IMR-90 (cell line): Measurements from ENCODE around the gene SLC35D1. TPM values are rescaled to one million over a fixed set of nuclear protein-coding genes. Genes with fewer than 3 reads are reported as not detected.
A peak's percentile ranks its signal among the peaks of the same experiment; 100 is the strongest.

Experiments
- ATAC-seq: fragments of 200-7000 bp; cut with Tn5 transposase; 2 replicates; pipeline ENCODE4 v1.9.1; 2020; ENCODE audit warnings: low read depth, mild to moderate bottlenecking, moderate library complexity
- BruUV-seq: library from RNA; stranded (reverse); fragments of 400-500 nt; replicated peaks from 2 replicates; lab custom pipeline; 2021; lab: Mats Ljungman, UMichigan
- CTCF ChIA-PET: fragments of 300-600 bp; formaldehyde crosslinking; extraction: SDS; loops from one replicate; lab custom pipeline; 2021; ENCODE audit warnings: antibody characterized with exemption; lab: Yijun Ruan, JAX
- POLR2A ChIA-PET: fragments of 300-600 bp; sonication (Branson Sonifier 250); formaldehyde crosslinking; loops from one replicate; lab custom pipeline; 2022; ENCODE audit warnings: antibody characterized with exemption; ENCODE audit not compliant: unreplicated experiment; lab: Charles Lee
- DNase-seq: peaks from one replicate; pipeline ENCODE4 v3.0.0; 2013
- H2AFZ ChIP-seq: replicated peaks from 2 replicates; pipeline ENCODE3; 2013; ENCODE audit warnings: low read length, mild to moderate bottlenecking; ENCODE audit not compliant: poor library complexity
- H2AK5ac ChIP-seq: 2 replicates; pipeline ENCODE4 v1.6.1; 2013; ENCODE audit warnings: low read depth, low read length, inconsistent platforms
- H2AK9ac ChIP-seq: replicated peaks from 2 replicates; pipeline ENCODE3; 2013; ENCODE audit warnings: mild to moderate bottlenecking, low read depth, low read length, moderate library complexity; ENCODE audit not compliant: poor library complexity
- H2BK120ac ChIP-seq: 2 replicates; pipeline ENCODE4 v1.6.1; 2013; ENCODE audit warnings: low read depth, low read length, inconsistent platforms
- H2BK15ac ChIP-seq: 3 replicates; pipeline ENCODE4 v1.6.1; 2013; ENCODE audit warnings: low read depth, low read length, inconsistent platforms
- H2BK20ac ChIP-seq: 2 replicates; pipeline ENCODE4 v1.6.1; 2013; ENCODE audit warnings: low read depth, mild to moderate bottlenecking, inconsistent platforms, low read length, moderate library complexity
- H2BK5ac ChIP-seq: 2 replicates; pipeline ENCODE4 v1.6.1; 2013; ENCODE audit warnings: mild to moderate bottlenecking, low read depth, low read length, inconsistent platforms; ENCODE audit not compliant: poor library complexity, severe bottlenecking
- H3K14ac ChIP-seq: replicated peaks from 2 replicates; pipeline ENCODE4 v1.6.1; 2013; ENCODE audit warnings: low read depth, low read length, inconsistent platforms
- H3K18ac ChIP-seq: 2 replicates; pipeline ENCODE4 v1.6.1; 2013; ENCODE audit warnings: low read depth, low read length, control low read depth
- H3K23ac ChIP-seq: 2 replicates; pipeline ENCODE4 v1.6.1; 2013; ENCODE audit warnings: low read depth, low read length, inconsistent platforms
- H3K27ac ChIP-seq: 2 replicates; pipeline ENCODE4 v1.5.1; 2013; ENCODE audit warnings: mild to moderate bottlenecking, control low read depth, low read length; ENCODE audit not compliant: insufficient read depth
- H3K27me3 ChIP-seq: 2 replicates; pipeline ENCODE4 v1.6.1; 2013; ENCODE audit warnings: low read length; ENCODE audit not compliant: control insufficient read depth, insufficient read depth
- H3K36me3 ChIP-seq: 2 replicates; pipeline ENCODE4 v1.6.1; 2013; ENCODE audit warnings: low read length, mixed read lengths; ENCODE audit not compliant: control insufficient read depth, insufficient read depth
- H3K4ac ChIP-seq: 2 replicates; pipeline ENCODE4 v1.6.1; 2013; ENCODE audit warnings: low read depth, low read length, inconsistent platforms
- H3K4me1 ChIP-seq: 2 replicates; pipeline ENCODE4 v1.6.1; 2013; ENCODE audit warnings: low read length, mixed read lengths; ENCODE audit not compliant: control insufficient read depth, insufficient read depth
- H3K4me2 ChIP-seq: 2 replicates; pipeline ENCODE4 v1.6.1; 2013; ENCODE audit warnings: low read depth, mild to moderate bottlenecking, control low read depth, low read length, moderate library complexity
- H3K4me3 ChIP-seq: 2 replicates; pipeline ENCODE4 v1.5.1; 2013; ENCODE audit warnings: low read depth, mild to moderate bottlenecking, control low read depth, low read length, moderate library complexity; ENCODE audit not compliant: insufficient read depth
- H3K56ac ChIP-seq: 2 replicates; pipeline ENCODE4 v1.6.1; 2013; ENCODE audit warnings: low read length, inconsistent platforms; ENCODE audit not compliant: insufficient read depth; ENCODE audit errors: extremely low read depth
- H3K79me1 ChIP-seq, 2 experiments: 2 replicates each; pipeline ENCODE4 v1.6.1; 2013; ENCODE audit warnings: low read length in 2 of 2, inconsistent platforms in 1 of 2, low read depth in 1 of 2
- H3K9ac ChIP-seq: 2 replicates; pipeline ENCODE4 v1.6.1; 2013; ENCODE audit warnings: low read depth, low read length, control low read depth
- H3K9me1 ChIP-seq: 2 replicates; pipeline ENCODE4 v1.6.1; 2013; ENCODE audit warnings: low read length, inconsistent platforms; ENCODE audit not compliant: insufficient read depth
- H3K9me3 ChIP-seq: 2 replicates; pipeline ENCODE4 v1.6.1; 2013; ENCODE audit warnings: low read length; ENCODE audit not compliant: control insufficient read depth, insufficient read depth
- H4K20me1 ChIP-seq: 2 replicates; pipeline ENCODE4 v1.6.1; 2013; ENCODE audit warnings: low read length, inconsistent platforms; ENCODE audit not compliant: insufficient read depth
- H4K5ac ChIP-seq: 2 replicates; pipeline ENCODE4 v1.6.1; 2013; ENCODE audit warnings: mild to moderate bottlenecking, low read depth, low read length, control low read depth
- H4K8ac ChIP-seq, 2 experiments: 2 replicates each; pipeline ENCODE4 v1.6.1; 2013; ENCODE audit warnings: low read depth in 2 of 2, low read length in 2 of 2, control low read depth in 1 of 2, inconsistent platforms in 1 of 2
- H4K91ac ChIP-seq: 2 replicates; pipeline ENCODE4 v1.6.1; 2013; ENCODE audit warnings: low read depth, low read length, inconsistent platforms; ENCODE audit not compliant: insufficient read depth
- BHLHE40 ChIP-seq: fragments of 150-350 bp; IDR thresholded peaks from 2 replicates; pipeline ENCODE4 v1.6.1; 2016; ENCODE audit warnings: mild to moderate bottlenecking, low read depth, low read length
- CEBPB ChIP-seq: IDR thresholded peaks from 2 replicates; pipeline ENCODE4 v1.6.1; 2012; ENCODE audit warnings: low read depth, low read length, improper control_type of control experiment
- CHD1 ChIP-seq: IDR thresholded peaks from 2 replicates; pipeline ENCODE4 v1.6.1; 2012; ENCODE audit warnings: low read depth, low read length, improper control_type of control experiment
- CTCF ChIP-seq: conservative IDR thresholded peaks from 2 replicates; pipeline ENCODE4 v1.5.1; 2012; ENCODE audit warnings: mild to moderate bottlenecking, low read depth, low read length, improper control_type of control experiment
- ELK1 ChIP-seq: fragments of 150-350 bp; IDR thresholded peaks from 2 replicates; pipeline ENCODE4 v1.6.1; 2016; ENCODE audit warnings: low read depth, mild to moderate bottlenecking, low read length, moderate library complexity, borderline replicate concordance
- FOS ChIP-seq: fragments of 150-350 bp; IDR thresholded peaks from 2 replicates; pipeline ENCODE4 v1.6.1; 2016; ENCODE audit warnings: low read depth, low read length
- MAFK ChIP-seq: IDR thresholded peaks from 2 replicates; pipeline ENCODE4 v1.6.1; 2012; ENCODE audit warnings: low read depth, low read length, improper control_type of control experiment
- MAZ ChIP-seq: IDR thresholded peaks from 2 replicates; pipeline ENCODE4 v1.6.1; 2012; ENCODE audit warnings: low read depth, mild to moderate bottlenecking, low read length, improper control_type of control experiment, moderate library complexity, borderline replicate concordance
- MXI1 ChIP-seq: IDR thresholded peaks from 2 replicates; pipeline ENCODE4 v1.6.1; 2012; ENCODE audit warnings: low read depth, mild to moderate bottlenecking, low read length, moderate library complexity, borderline replicate concordance
- NFE2L2 ChIP-seq: fragments of 150-350 bp; IDR thresholded peaks from 2 replicates; pipeline ENCODE4 v1.6.1; 2016; ENCODE audit warnings: low read depth, mild to moderate bottlenecking, low read length
- POLR2A ChIP-seq: IDR thresholded peaks from 2 replicates; pipeline ENCODE4 v1.6.1; 2012; ENCODE audit warnings: mild to moderate bottlenecking, low read depth, low read length
- RAD21 ChIP-seq: IDR thresholded peaks from 2 replicates; pipeline ENCODE4 v1.6.1; 2012; ENCODE audit warnings: low read length, improper control_type of control experiment
- RCOR1 ChIP-seq: IDR thresholded peaks from 2 replicates; pipeline ENCODE4 v1.6.1; 2012; ENCODE audit warnings: mild to moderate bottlenecking, low read length, improper control_type of control experiment; ENCODE audit not compliant: insufficient replicate concordance
- RFX5 ChIP-seq: IDR thresholded peaks from 2 replicates; pipeline ENCODE4 v1.8.0; 2012; ENCODE audit warnings: low read depth, mild to moderate bottlenecking, low read length, moderate library complexity
- SMC3 ChIP-seq: fragments of 150-350 bp; IDR thresholded peaks from 2 replicates; pipeline ENCODE4 v1.6.1; 2016; ENCODE audit warnings: low read depth, mild to moderate bottlenecking, antibody characterized with exemption, low read length, moderate library complexity
- USF2 ChIP-seq: fragments of 150-350 bp; IDR thresholded peaks from 2 replicates; pipeline ENCODE4 v1.6.1; 2017; ENCODE audit warnings: mild to moderate bottlenecking, antibody characterized with exemption, low read length, low read depth
- dilution Hi-C: fragments of 300-500 bp; cut with HindIII; formaldehyde crosslinking; loops from one replicate; pipeline ENCODE4 v1.14.3; 2018; ENCODE audit warnings: low sequenced_read_pairs; ENCODE audit not compliant: unreplicated experiment
- in situ Hi-C: fragments of 300-500 bp; cut with MboI; formaldehyde crosslinking; loops from 3 replicates; pipeline ENCODE4 v1.14.3; 2019; ENCODE audit warnings: low sequenced_read_pairs, inconsistent platforms, mixed read lengths
- intact Hi-C: fragments of 100-400 bp; cut with micrococcal nuclease; formaldehyde crosslinking; loops from 2 replicates; pipeline ENCODE4 v1.10.0; 2022
- polyA plus RNA-seq, 3 experiments: library from polyadenylated mRNA; depleted of rRNA; stranded (reverse); fragments of >200 nt; gene quantifications; 2 replicates each; pipeline ENCODE4 v1.2.3, GENCODE V29; 2012; ENCODE audit warnings: low replicate concordance in 1 of 3
- total RNA-seq: library from RNA; depleted of rRNA; stranded (reverse); fragments of >200 nt; gene quantifications from 2 replicates; pipeline ENCODE4 v1.2.3, GENCODE V29; 2012

The SLC35D1 gene
- total and polyA plus RNA-seq, 2 of the 4 experiments (the other 2 are of a cell fraction): 7.2 to 16.3 TPM

DNA sequence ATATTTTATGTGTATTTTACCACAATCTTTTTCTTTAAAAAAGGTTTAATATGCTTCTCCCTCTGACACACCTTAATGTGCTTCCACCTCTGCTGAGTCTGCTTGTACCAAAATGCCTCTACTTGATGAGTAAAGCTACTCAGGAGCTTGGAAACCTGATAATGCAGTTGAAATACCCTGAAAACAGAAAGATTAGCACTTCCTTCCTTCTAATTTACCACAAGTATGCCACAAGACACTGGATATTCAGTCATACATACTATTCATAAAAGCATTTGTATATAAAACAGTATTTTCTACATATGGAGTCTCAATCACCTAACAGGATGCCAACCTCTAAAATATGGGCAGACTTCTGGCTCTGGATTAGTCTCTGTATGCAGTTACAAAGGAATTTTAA, 55.0 kb downstream of the SLC35D1 start:
- CTCF ChIA-PET: interaction anchor here (0.6 to 1.1 kb wide), 2 partner anchors 40 to 150 kb away, joined by 6 to 7 read pairs; no protein-coding TSS in a partner anchor

More for the DNA sequence above, 55.0 kb downstream of the SLC35D1 start:
- Histone ChIP-seq H2BK15ac (no peak overlapping the region), H2BK5ac (no peak overlapping the region), H3K27me3 (no peaks in the 10 kb centered on the region), H3K9me1 (peaks cover 3% of the 10 kb centered on the region), H2AK9ac (no peak overlapping the region), H3K4me1 (no peaks in the 10 kb centered on the region), H3K9ac (no peak overlapping the region), H3K9me3 (no peaks in the 10 kb centered on the region), H2BK120ac (no peak overlapping the region), H3K18ac (no peak overlapping the region), H3K56ac (no peak overlapping the region), H3K27ac (no peak overlapping the region), H4K5ac (no peak overlapping the region), H2BK20ac (no peak overlapping the region), H3K4me3 (no peak overlapping the region), H4K20me1 (no peaks in the 10 kb centered on the region), H3K36me3 (peaks cover 18% of the 10 kb centered on the region), H2AK5ac (no peak overlapping the region), H3K79me1 (peaks cover 5 to 27% of the 10 kb centered on the region in 2 experiments; a peak in 3 of 4 replicates), H3K14ac (no peak overlapping the region), H3K23ac (no peak overlapping the region), H4K91ac (no peak overlapping the region), H3K4ac (no peak overlapping the region), H2AFZ (no peak overlapping the region), H3K4me2 (no peak overlapping the region), H4K8ac (no peak overlapping the region)
- in situ Hi-C loops: loop anchor here (5.0 kb wide), 1 partner anchor 148 kb away; no protein-coding TSS in a partner anchor
- ATAC-seq: no peak
- intact Hi-C loops: loop anchor here (5.0 kb wide), 2 partner anchors 232 to 503 kb away; no protein-coding TSS in a partner anchor
- dilution Hi-C loops: no loop called here
- POLR2A ChIA-PET: no interaction called here
- no TSS peak for BruUV-seq
- TF ChIP-seq CTCF (no peak), SMC3 (no peak), RCOR1 (no peak), RAD21 (no peak), ELK1 (no peak), USF2 (no peak), MXI1 (no peak), MAFK (no peak), MAZ (no peak), FOS (no peak), BHLHE40 (no peak), NFE2L2 (no peak), RFX5 (no peak), POLR2A (no peak), CHD1 (no peak), CEBPB (no peak)
- DNase-seq: peak; percentile 38
